Sigmoid colon (tissue), 7 donors: Measurements from ENCODE around the gene PPDPF. TPM values are rescaled to one million over a fixed set of nuclear protein-coding genes. Genes with fewer than 3 reads are reported as not detected.

Source experiments
- DNase-seq: peaks from one replicate; pipeline ENCODE4 v3.0.0-alpha.2; 2019
- H3K27ac ChIP-seq, 4 donors: fragments of 200-600 bp; sonication (generic); one replicate each; pipeline ENCODE4 v1.5.1; 2016 to 2019; ENCODE audit warnings: mild to moderate bottlenecking in 1 of 4
- H3K27me3 ChIP-seq, 3 donors: fragments of 200-600 bp; sonication (generic); one replicate each; pipeline ENCODE4 v1.5.1; 2019; ENCODE audit warnings: mild to moderate bottlenecking in 1 of 3
- H3K36me3 ChIP-seq, 4 donors: fragments of 200-600 bp; sonication (generic); one replicate each; pipeline ENCODE4 v1.5.1; 2016 to 2019
- H3K4me1 ChIP-seq, 4 donors: fragments of 200-600 bp; sonication (generic); one replicate each; pipeline ENCODE4 v1.5.1; 2017 to 2019
- H3K4me3 ChIP-seq, 4 donors: fragments of 200-600 bp; sonication (generic); one replicate each; pipeline ENCODE4 v1.5.1; 2017 to 2019; ENCODE audit warnings: mild to moderate bottlenecking in 2 of 4, moderate library complexity in 1 of 4
- H3K9me3 ChIP-seq, 4 donors: fragments of 200-600 bp in 3 of 4; sonication (generic) in 3 of 4; one replicate each; pipeline versions ENCODE4 v1.5.1 to v1.6.1; 2013 to 2019
- CTCF ChIP-seq, 4 experiments: fragments of 450-650 bp in 3 of 4; fragments of 200-600 bp in 1 of 4; IDR thresholded peaks; one replicate each; pipeline ENCODE4 v1.5.1; 2016 to 2019; ENCODE audit warnings: antibody characterized with exemption in 4 of 4, mild to moderate bottlenecking in 3 of 4, moderate library complexity in 2 of 4
- EP300 ChIP-seq, 4 donors: sonication (generic); formaldehyde crosslinking; IDR thresholded peaks; one replicate each; pipeline ENCODE4 v1.6.1; 2017; ENCODE audit warnings: antibody characterized with exemption in 4 of 4
- POLR2A ChIP-seq, 2 donors: fragments of 450-650 bp; IDR thresholded peaks; one replicate each; pipeline ENCODE4 v1.6.1; 2016; ENCODE audit warnings: antibody characterized with exemption in 2 of 2, mild to moderate bottlenecking in 2 of 2, moderate library complexity in 2 of 2
- POLR2AphosphoS5 ChIP-seq, 4 donors: sonication (generic); formaldehyde crosslinking; IDR thresholded peaks; one replicate each; pipeline ENCODE4 v1.6.1; 2017; ENCODE audit warnings: antibody characterized with exemption in 4 of 4
- WGBS, 2 donors: extraction: QIAGEN DNeasy Blood & Tissue Kit; methylation state at CpG; one replicate each; pipeline ENCODE4 v1.1.7; 2013; 5-methylcytosine and 5-hydroxymethylcytosine counted together
- intact Hi-C: fragments of 100-400 bp; cut with DNase I; formaldehyde crosslinking; loops from one replicate; pipeline ENCODE4 v1.15.1; 2023
- polyA plus RNA-seq, 3 donors: library from polyadenylated mRNA; stranded (reverse); fragments of 200-250 nt; gene quantifications; one replicate each; pipeline ENCODE4 v1.2.3, GENCODE V29; 2013
- total RNA-seq, 4 donors: library from RNA; depleted of rRNA; stranded (reverse); fragments of >200 nt; gene quantifications; one replicate each; pipeline ENCODE4 v1.1.0, GENCODE V29; 2016
- donor health status: healthy with polysubstance abuse.
- donor health status: Bipolar disorder and iron deficiency.
- donor health status: healthy.

Gene PPDPF
- total and polyA plus RNA-seq, 7 donors: 82.8 to 1,688 (median 244) TPM

DNA sequence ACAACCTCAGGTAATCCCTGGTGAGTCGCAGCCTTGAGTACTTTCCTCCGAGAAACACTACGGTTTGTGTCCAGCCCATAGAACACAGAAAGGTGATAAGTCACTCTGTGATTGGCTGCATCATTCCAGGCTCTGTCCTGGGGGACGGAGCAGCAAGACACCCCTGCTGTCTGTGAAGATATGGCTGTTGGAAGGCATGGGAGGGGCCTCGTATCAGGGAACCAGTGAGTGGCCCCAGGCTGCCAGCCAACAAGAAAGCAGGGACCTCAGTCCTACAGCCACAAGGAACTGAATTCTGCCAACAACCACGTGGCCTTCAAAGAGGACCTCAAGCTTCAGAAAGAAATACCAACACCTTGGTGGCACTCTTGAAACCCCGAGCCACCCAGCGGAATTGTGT, 15.3 kb upstream of the PPDPF start:
- peaks cover 0 to 7% (median 3%) of the 10 kb centered on the region in 4 donors for H3K4me1 ChIP-seq

GRCh38 chr20:63505723-63506122, 14.8 kb upstream of the PPDPF start:
- no peak for DNase-seq
- Histone ChIP-seq H3K9me3 (peaks cover 0 to 6% (median 2%) of the 10 kb centered on the region in 4 donors), H3K27me3 (peaks cover 0 to 43% (median 13%) of the 10 kb centered on the region in 3 donors), H3K36me3 (no peaks in the 10 kb centered on the region), H3K4me3 (no peak overlapping the region), H3K27ac (no peak overlapping the region), H3K4me1 (peaks cover 0 to 7% (median 3%) of the 10 kb centered on the region in 4 donors)
- no peak for TF ChIP-seq POLR2A (IDR thresholded peaks at IDR 0.05)
- TF ChIP-seq CTCF (IDR thresholded peaks at IDR 0.05): no peak
- no peak for TF ChIP-seq EP300 (IDR thresholded peaks at IDR 0.05)
- no peak for TF ChIP-seq POLR2AphosphoS5 (IDR thresholded peaks at IDR 0.05)
- intact Hi-C loops: no loop called here
- 83 to 92% methylated on average over 12 of the region's 12 CpGs for WGBS, 2 donors

More for the DNA sequence above, 15.3 kb upstream of the PPDPF start:
- no peak overlapping the region for H3K27ac ChIP-seq
- TF ChIP-seq POLR2AphosphoS5 (IDR thresholded peaks at IDR 0.05) (no peak), EP300 (IDR thresholded peaks at IDR 0.05) (no peak), POLR2A (IDR thresholded peaks at IDR 0.05) (no peak), CTCF (IDR thresholded peaks at IDR 0.05) (no peak)
- H3K4me3 ChIP-seq: no peak overlapping the region
- H3K27me3 ChIP-seq: peaks cover under 1 to 45% (median 17%) of the 10 kb centered on the region in 3 donors
- intact Hi-C loops: no loop called here
- DNase-seq: no peak
- WGBS, 2 donors: 86 to 89% methylated on average over 8 of the region's 8 CpGs
- no peaks in the 10 kb centered on the region for H3K36me3 ChIP-seq
- peaks cover 0 to 6% (median 2%) of the 10 kb centered on the region in 4 donors for H3K9me3 ChIP-seq

DNA sequence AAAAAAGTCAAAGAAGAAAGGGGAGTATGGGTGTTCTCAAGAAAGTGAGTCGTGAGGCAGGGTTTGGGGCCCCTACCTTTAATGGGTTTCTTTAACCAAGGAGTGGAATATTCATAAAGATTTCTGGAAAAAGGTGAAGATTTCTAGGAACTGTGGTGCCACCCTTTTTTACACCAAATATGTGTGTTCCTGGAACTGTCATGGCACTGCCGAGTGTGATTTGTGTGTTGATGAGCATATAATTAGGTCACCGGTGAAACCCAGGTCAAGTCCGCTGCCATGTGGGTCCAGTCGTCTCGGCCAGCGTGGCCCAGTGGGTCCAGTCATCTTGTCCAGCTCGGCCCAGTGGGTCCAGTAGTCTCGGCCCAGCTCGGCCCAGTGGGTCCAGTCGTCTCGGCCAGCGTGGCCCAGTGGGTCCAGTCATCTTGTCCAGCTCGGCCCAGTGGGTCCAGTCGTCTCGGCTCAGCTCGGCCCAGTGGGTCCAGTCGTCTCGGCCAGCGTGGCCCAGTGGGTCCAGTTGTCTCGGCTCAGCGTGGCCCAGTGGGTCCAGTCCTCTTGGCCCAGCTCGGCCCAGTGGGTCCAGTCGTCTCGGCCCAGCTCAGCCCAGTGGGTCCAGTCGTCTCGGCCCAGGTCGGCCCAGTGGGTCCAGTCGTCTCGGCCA, 13.4 kb upstream of the PPDPF start:
- peaks cover 0 to 2% (median 0%) of the 10 kb centered on the region in 4 donors for H3K4me1 ChIP-seq
- intact Hi-C loops: no loop called here
- DNase-seq: no peak
- no peaks in the 10 kb centered on the region for H3K36me3 ChIP-seq
- H3K4me3 ChIP-seq: no peak overlapping the region
- peaks cover 0 to 35% (median 12%) of the 10 kb centered on the region in 3 donors for H3K27me3 ChIP-seq
- WGBS, 2 donors: 91 to 92% methylated on average over 30 of the region's 30 CpGs
- no peak for TF ChIP-seq CTCF (IDR thresholded peaks at IDR 0.05)
- no peak for TF ChIP-seq POLR2AphosphoS5 (IDR thresholded peaks at IDR 0.05)
- TF ChIP-seq POLR2A (IDR thresholded peaks at IDR 0.05): no peak
- TF ChIP-seq EP300 (IDR thresholded peaks at IDR 0.05): no peak
- no peak overlapping the region for H3K27ac ChIP-seq
- peaks cover 0 to 6% (median 2%) of the 10 kb centered on the region in 4 donors for H3K9me3 ChIP-seq

- Histone ChIP-seq H3K27ac (no peak overlapping the region), H3K4me3 (no peak overlapping the region), H3K4me1 (no peaks in the 10 kb centered on the region), H3K27me3 (peaks cover 0 to 35% (median 12%) of the 10 kb centered on the region in 3 donors), H3K36me3 (no peaks in the 10 kb centered on the region), H3K9me3 (peaks cover 0 to 6% (median 2%) of the 10 kb centered on the region in 4 donors)
- TF ChIP-seq POLR2AphosphoS5 (IDR thresholded peaks at IDR 0.05) (no peak), CTCF (IDR thresholded peaks at IDR 0.05) (no peak), EP300 (IDR thresholded peaks at IDR 0.05) (no peak), POLR2A (IDR thresholded peaks at IDR 0.05) (no peak)
- no peak for DNase-seq
- WGBS, 2 donors: 86 to 89% methylated on average over 33 of the region's 33 CpGs
- intact Hi-C loops: no loop called here
These were observed 12.3 kb upstream of the PPDPF start for GRCh38 chr20:63508072-63508768.
